ENCODE data around the gene NUDCD3.

DNA sequence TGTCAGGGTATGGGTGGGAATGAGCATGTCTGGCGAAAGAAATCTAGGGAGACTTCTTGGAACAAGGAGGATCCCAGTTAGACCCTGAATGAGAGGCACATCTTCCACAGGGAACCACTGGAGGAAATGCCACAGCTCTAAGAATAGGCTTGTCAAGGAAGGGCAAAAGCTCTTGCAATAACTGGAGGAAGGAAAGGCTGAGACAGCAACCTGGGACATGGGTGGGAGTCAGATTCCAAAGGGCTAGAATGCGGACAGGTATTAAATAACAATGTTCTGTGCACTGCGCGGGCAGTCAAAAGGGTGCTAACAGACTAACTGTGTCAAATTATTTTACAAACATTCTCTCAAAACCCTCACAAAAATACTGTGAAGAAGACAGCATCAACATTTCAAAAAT is 4.5 kb downstream of the NUDCD3 start:
- TF ChIP-seq, protein P1, sequence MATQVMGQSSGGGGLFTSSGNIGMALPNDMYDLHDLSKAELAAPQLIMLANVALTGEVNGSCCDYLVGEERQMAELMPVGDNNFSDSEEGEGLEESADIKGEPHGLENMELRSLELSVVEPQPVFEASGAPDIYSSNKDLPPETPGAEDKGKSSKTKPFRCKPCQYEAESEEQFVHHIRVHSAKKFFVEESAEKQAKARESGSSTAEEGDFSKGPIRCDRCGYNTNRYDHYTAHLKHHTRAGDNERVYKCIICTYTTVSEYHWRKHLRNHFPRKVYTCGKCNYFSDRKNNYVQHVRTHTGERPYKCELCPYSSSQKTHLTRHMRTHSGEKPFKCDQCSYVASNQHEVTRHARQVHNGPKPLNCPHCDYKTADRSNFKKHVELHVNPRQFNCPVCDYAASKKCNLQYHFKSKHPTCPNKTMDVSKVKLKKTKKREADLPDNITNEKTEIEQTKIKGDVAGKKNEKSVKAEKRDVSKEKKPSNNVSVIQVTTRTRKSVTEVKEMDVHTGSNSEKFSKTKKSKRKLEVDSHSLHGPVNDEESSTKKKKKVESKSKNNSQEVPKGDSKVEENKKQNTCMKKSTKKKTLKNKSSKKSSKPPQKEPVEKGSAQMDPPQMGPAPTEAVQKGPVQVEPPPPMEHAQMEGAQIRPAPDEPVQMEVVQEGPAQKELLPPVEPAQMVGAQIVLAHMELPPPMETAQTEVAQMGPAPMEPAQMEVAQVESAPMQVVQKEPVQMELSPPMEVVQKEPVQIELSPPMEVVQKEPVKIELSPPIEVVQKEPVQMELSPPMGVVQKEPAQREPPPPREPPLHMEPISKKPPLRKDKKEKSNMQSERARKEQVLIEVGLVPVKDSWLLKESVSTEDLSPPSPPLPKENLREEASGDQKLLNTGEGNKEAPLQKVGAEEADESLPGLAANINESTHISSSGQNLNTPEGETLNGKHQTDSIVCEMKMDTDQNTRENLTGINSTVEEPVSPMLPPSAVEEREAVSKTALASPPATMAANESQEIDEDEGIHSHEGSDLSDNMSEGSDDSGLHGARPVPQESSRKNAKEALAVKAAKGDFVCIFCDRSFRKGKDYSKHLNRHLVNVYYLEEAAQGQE (IDR thresholded peaks at IDR 0.05; ENCODE audit: unreplicated experiment) = no peak
- TF ChIP-seq, protein P2, sequence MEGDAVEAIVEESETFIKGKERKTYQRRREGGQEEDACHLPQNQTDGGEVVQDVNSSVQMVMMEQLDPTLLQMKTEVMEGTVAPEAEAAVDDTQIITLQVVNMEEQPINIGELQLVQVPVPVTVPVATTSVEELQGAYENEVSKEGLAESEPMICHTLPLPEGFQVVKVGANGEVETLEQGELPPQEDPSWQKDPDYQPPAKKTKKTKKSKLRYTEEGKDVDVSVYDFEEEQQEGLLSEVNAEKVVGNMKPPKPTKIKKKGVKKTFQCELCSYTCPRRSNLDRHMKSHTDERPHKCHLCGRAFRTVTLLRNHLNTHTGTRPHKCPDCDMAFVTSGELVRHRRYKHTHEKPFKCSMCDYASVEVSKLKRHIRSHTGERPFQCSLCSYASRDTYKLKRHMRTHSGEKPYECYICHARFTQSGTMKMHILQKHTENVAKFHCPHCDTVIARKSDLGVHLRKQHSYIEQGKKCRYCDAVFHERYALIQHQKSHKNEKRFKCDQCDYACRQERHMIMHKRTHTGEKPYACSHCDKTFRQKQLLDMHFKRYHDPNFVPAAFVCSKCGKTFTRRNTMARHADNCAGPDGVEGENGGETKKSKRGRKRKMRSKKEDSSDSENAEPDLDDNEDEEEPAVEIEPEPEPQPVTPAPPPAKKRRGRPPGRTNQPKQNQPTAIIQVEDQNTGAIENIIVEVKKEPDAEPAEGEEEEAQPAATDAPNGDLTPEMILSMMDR (conservative IDR thresholded peaks at IDR 0.05; ENCODE audit: low read depth in 2 of 2) = no peak
- no peak for TF ChIP-seq CREB1 (CRISPR knock-in tag; IDR thresholded peaks at IDR 0.05; ENCODE audit: low read depth)
- no peak for TF ChIP-seq POLR2AphosphoS5 (IDR thresholded peaks at IDR 0.05; ENCODE audit: low read depth)
- no peak for TF ChIP-seq ZNF114 (CRISPR knock-in tag; IDR thresholded peaks at IDR 0.05)
- no peak for TF ChIP-seq EZH2 (IDR thresholded peaks at IDR 0.05; ENCODE audit: low read depth, unreplicated experiment)
